ENCODE results near the gene FKBP9.
"Not testable (repeated sequence)": the region's sequence is repeated elsewhere in the genome, so short reads cannot be mapped to it uniquely, and the experiment has no call there.

Gene FKBP9

GRCh38 chr7:32957326-32958045 lies at the start of gene FKBP9:
Gene FKBP9, plus strand, starts transcription at chr7:32957440. Its CDS starts 134 bp downstream, at chr7:32957574.
- DNase-seq = no peak

- DNase-seq = no peak
Observed at GRCh38 chr7:32910195-32910594, 47.0 kb upstream of the FKBP9 start.

- no peak for DNase-seq
Observed at GRCh38 chr7:32914184-32914583, 43.1 kb upstream of the FKBP9 start.

- no peak for DNase-seq
Observed at GRCh38 chr7:32915041-32915536, 42.2 kb upstream of the FKBP9 start.

- no peak for DNase-seq
Observed at GRCh38 chr7:32916006-32916405, 41.2 kb upstream of the FKBP9 start.

GRCh38 chr7:32916994-32917393 lies 40.2 kb upstream of the FKBP9 start:
- not testable (repeated sequence) for DNase-seq

GRCh38 chr7:32921896-32922295 lies 35.3 kb upstream of the FKBP9 start:
- no peak for DNase-seq

- DNase-seq = no peak
Observed at GRCh38 chr7:32928785-32929298, 28.4 kb upstream of the FKBP9 start.

- DNase-seq = no peak
Observed at GRCh38 chr7:32929430-32930143, 27.7 kb upstream of the FKBP9 start.

GRCh38 chr7:32930378-32930777 lies 26.9 kb upstream of the FKBP9 start:
- DNase-seq = no peak

- DNase-seq = no peak
Observed at GRCh38 chr7:32935558-32935957, 21.7 kb upstream of the FKBP9 start.

GRCh38 chr7:32936689-32937088 lies 20.6 kb upstream of the FKBP9 start:
- no peak for DNase-seq

- no peak for DNase-seq
Observed at GRCh38 chr7:32937344-32938174, 19.7 kb upstream of the FKBP9 start.

- no peak for DNase-seq
Observed at GRCh38 chr7:32941181-32941580, 16.1 kb upstream of the FKBP9 start.

GRCh38 chr7:32941681-32942414 lies 15.4 kb upstream of the FKBP9 start:
- no peak for DNase-seq

- DNase-seq = peak; percentile 56
Observed at GRCh38 chr7:32942415-32943251, 14.6 kb upstream of the FKBP9 start.

GRCh38 chr7:32943252-32944030 lies 13.8 kb upstream of the FKBP9 start:
- DNase-seq = no peak

- DNase-seq = no peak
Observed at GRCh38 chr7:32947420-32947983, 9.7 kb upstream of the FKBP9 start.

GRCh38 chr7:32948202-32948601 lies 9.0 kb upstream of the FKBP9 start:
- DNase-seq = no peak

- no peak for DNase-seq
Observed at GRCh38 chr7:32952876-32953275, 4.4 kb upstream of the FKBP9 start.

Measured in activated T-cell treated with anti-CD3 and anti-CD28 coated beads for 4 hours (primary cell).